ENCODE measurements around the gene MAB21L3.

GRCh38 chr1:116169898-116170297, 58.7 kb downstream of the MAB21L3 start:
- TF ChIP-seq, protein P1, sequence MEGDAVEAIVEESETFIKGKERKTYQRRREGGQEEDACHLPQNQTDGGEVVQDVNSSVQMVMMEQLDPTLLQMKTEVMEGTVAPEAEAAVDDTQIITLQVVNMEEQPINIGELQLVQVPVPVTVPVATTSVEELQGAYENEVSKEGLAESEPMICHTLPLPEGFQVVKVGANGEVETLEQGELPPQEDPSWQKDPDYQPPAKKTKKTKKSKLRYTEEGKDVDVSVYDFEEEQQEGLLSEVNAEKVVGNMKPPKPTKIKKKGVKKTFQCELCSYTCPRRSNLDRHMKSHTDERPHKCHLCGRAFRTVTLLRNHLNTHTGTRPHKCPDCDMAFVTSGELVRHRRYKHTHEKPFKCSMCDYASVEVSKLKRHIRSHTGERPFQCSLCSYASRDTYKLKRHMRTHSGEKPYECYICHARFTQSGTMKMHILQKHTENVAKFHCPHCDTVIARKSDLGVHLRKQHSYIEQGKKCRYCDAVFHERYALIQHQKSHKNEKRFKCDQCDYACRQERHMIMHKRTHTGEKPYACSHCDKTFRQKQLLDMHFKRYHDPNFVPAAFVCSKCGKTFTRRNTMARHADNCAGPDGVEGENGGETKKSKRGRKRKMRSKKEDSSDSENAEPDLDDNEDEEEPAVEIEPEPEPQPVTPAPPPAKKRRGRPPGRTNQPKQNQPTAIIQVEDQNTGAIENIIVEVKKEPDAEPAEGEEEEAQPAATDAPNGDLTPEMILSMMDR (IDR thresholded peaks at IDR 0.05; ENCODE audit: extremely low read depth in 1 of 2, insufficient read depth in 1 of 2, low read depth in 1 of 2, low read length in 2 of 2): no peak
- TF ChIP-seq JUN (IDR thresholded peaks at IDR 0.05; ENCODE audit: borderline replicate concordance, insufficient read depth, insufficient read length, low read depth): no peak
- no peak for TF ChIP-seq FOS (IDR thresholded peaks at IDR 0.05; ENCODE audit: borderline replicate concordance, insufficient read depth, low read length)
- TF ChIP-seq POLR2AphosphoS5 (IDR thresholded peaks at IDR 0.05; ENCODE audit: insufficient read depth, low read depth, low read length): no peak
- TF ChIP-seq GATA2 (IDR thresholded peaks at IDR 0.05; ENCODE audit: insufficient read depth, insufficient read length, low read depth, low read length): no peak
- no peak for TF ChIP-seq MAX (IDR thresholded peaks at IDR 0.05; ENCODE audit: insufficient read depth, insufficient read length)

Data from endothelial cell of umbilical vein (primary cell).